HG03108 (cell line): ENCODE results near the gene DUSP3.
"Not testable (repeated sequence)": the region's sequence is repeated elsewhere in the genome, so short reads cannot be mapped to it uniquely, and the experiment has no call there.

Source experiments
- ATAC-seq: cut with Tn5 transposase; IDR thresholded peaks from one replicate; pipeline ENCODE4 v1.9.1; 2021; ENCODE audit warnings: moderate library complexity; ENCODE audit not compliant: unreplicated experiment

Gene DUSP3

DNA sequence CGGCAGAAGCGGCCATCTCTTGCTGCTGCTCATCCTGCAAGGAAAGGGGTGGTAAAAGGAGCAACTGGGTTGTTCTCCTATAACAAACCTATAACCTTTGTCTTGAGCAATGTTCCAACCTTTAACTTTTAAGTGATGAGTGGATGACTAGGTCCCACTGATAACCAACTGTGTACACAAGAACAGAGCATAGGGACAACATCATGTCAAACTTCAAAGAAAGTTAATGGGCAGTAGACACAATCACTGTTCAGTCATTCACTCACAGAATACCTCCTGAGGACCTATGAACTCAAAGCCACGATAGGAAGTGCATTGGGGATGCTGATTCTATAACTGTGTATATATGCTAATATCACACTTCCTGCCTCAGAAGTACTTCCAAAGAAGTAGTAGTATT, 23.1 kb upstream of the DUSP3 start:
- no peak for ATAC-seq

DNA sequence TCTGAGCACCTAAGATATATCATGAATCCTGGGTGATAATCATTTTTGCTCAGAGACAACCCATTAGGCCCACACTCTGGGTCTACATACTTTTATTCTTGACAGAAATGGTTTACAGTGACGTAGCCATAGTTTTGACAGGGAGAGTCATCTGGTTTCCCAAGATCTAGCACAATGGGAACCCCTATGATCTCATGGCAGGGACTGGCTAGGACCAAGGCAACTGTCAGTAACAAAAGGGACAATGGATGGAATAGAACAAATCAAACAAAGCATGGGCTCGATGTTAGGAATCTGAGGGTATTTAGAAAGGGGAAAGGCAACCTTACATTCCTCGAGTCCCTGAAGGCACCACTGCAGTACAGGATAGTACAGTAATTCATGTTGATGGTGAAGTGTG, 22.0 kb upstream of the DUSP3 start:
- no peak for ATAC-seq

DNA sequence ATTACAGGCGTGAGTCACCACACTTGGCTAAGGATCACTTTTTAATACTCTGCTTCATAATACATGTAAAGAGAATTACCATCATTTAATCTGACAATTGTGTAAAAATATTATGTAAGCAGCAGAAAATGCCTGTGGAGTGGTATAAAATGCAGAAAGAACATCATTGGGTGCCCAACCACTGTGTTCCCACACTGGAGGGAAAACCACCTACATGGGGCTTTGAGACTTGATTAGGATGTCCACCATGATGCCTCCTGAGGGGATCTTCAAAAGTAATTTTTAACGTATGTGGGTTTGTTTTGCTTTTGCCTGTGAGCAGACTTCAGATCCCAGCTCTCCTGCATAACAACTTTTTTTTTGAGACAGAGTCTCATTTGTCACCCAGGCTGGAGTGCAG, 20.3 kb upstream of the DUSP3 start:
- ATAC-seq, result no peak

DNA sequence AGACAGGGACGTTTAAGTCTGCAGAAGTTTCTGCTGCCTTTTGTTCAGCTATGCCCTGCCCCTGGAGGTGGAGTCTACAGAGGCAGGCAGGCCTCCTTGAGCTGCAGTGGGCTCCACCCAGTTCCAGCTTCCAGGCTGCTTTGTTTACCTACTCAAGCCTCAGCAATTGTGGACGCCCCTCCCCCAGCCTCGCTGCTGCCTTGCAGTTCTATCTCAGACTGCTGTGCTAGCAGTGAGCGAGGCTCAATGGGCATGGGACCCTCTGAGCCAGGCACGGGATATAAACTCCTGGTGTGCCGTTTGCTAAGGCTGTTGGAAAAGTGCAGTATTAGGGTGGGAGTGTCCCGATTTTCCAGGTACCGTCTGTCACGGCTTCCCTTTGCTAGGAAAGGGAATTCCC, 19.2 kb upstream of the DUSP3 start:
- not testable (repeated sequence) for ATAC-seq

DNA sequence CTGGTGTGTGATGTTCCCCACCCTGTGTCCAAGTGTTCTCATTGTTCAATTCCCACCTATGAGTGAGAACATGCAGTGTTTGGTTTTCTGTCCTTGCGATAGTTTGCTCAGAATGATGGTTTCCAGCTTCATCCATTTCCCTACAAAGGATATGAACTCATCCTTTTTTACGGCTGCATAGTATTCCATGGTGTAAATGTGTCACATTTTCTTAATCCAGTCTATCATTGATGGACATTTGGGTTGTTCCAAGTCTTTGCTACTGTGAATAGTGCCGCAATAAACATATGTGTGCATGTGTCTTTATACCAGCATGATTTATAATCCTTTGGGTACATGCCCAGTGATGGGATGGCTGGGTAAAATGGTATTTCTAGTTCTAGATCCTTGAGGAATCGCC, 13.9 kb upstream of the DUSP3 start:
- not testable (repeated sequence) for ATAC-seq

DNA sequence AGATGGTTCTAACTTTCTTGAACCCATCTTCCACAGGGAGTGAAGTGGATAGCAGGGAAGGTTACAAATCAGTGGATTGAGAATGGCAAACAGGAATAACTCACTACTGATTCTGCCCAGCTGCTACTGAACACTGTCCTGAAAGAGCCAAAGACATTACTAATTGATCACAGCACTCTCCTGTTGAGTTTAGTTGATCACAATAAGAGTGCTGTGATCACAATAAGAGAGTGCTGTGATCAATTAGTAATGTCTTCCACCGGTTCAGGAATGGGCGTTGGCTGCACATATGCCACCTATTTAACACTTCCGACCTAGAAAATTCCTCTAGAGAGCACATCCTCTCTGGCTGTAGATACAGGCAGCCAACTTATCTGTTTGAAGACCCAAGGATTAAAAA, 12.8 kb upstream of the DUSP3 start:
- ATAC-seq, result no peak

DNA sequence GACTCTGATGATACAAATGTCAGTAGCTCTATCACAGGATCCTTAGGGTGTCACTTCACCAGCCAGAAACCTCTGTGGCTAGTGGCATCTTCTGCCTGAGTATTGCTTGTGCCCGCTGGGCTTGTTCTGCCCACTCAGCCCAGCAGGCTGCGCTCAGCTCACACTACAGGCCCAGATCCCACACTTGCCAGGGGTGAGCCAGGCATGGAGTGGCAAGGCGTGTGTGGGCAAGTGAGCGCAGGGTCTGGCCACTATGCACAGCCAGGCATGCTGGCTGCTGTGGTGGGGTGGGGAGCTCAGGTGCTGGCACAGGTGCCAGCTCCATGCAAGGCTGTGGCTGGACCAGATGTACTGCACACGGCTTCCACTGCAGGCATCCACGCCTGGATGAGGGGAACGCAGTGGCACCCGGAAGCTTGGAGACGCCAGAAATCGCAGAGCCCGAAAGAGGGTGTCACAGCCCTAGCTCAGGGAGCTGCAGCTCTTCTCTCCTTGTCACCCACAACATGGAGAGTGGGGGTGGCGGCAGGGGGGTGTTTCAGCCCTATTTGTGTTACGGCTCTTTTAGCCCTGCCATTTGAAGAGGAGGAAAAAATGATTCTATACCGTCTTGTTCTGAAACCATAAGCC, 11.6 kb upstream of the DUSP3 start:
- no peak for ATAC-seq

DNA sequence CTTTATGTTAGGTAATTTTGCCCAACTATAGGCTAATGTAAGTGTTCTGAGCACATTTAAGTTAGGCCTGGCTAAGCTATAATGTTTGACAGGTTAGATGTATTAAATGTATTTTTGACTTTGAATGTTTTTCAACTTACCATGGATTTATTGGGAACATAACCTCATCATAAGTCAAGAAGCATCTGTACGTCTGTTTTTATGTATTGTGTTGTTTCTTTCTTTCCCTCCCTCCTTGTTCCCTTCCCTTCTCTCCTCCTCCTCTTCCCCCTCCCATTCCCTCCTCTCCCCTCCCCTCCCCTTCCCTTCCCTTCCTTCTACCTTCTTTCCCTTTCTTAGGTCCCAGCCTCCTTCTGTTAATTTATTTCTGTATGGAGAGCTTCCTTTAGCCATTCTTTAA, 10.7 kb upstream of the DUSP3 start:
- no peak for ATAC-seq

DNA sequence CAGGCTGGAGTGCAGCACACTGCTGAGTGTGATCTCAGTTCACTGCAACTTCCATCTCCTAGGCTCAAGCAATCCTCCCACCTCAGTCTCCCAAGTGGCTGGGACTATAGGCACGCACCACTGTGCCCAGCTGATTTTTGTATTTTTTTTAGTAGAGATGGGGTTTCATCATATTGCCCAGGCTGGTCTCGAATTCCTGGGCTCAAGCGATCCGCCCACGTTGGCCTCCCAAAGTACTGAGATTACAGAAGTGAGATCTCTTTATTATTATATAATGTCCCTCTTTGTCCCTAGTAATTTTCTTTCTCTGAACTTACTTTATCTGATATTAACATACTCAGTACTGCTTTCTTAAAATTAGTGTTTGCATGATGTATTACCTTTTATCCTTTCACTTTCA, 9.8 kb upstream of the DUSP3 start:
- no peak for ATAC-seq

DNA sequence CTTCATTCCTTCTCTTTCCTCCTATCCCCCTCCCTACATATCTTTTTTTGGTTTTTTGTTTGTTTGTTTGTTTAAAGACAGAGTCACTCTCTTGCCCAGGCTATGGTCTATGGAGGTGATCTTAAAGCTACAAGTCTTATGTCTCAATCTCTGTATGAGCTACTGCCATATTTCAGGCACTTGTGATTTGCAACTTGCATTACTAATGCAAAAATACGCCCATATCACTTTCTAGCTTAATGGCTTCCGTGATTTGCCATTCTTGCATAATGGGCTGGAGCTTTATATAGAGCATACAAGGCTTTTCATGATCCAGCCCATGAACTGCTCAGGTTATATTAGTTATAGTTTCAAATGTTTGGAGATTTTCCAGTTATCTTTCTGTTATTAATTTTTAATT, 9.0 kb upstream of the DUSP3 start:
- ATAC-seq, result no peak

DNA sequence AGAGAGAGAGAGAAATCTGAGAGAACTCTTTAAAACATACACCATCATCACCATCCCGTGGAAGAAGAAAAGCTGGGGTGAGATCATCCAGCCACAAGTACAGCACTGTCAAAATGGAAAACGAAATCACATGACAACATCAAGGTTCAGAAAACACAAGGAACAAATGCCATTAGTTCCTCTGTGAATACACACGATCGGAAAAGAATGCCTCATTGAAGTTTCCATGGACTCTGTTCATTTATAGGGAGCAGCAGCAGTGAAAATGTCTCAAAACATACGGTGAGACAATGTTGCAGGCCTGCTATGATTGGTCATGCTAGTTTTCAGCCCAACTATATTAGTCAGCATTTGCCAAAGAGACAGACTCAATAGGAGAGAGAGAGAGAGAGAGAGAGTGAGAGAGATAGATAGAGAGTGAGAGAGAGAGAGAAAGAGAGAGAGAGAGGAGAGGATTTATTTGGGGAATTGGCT, 5.9 kb upstream of the DUSP3 start:
- ATAC-seq, result no peak

DNA sequence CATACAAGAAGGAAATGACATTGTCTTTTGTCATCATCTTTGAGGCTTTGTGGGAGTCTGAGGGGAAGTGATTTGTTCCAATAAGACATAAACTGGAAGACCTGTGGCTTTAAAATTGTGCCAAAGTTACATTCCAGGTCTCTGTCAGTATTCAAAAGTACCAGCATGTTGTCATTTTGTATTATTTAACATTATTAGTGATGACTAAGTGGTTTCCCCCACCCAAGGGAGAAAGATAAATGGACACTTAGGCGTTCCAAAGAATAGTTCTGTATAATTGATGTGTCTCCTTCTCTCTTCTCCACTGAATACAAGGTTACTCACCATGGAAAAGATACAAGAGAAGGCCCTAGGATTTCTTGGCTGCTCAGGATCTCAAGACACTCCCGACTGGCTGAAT, 5.3 kb upstream of the DUSP3 start:
- no peak for ATAC-seq

DNA sequence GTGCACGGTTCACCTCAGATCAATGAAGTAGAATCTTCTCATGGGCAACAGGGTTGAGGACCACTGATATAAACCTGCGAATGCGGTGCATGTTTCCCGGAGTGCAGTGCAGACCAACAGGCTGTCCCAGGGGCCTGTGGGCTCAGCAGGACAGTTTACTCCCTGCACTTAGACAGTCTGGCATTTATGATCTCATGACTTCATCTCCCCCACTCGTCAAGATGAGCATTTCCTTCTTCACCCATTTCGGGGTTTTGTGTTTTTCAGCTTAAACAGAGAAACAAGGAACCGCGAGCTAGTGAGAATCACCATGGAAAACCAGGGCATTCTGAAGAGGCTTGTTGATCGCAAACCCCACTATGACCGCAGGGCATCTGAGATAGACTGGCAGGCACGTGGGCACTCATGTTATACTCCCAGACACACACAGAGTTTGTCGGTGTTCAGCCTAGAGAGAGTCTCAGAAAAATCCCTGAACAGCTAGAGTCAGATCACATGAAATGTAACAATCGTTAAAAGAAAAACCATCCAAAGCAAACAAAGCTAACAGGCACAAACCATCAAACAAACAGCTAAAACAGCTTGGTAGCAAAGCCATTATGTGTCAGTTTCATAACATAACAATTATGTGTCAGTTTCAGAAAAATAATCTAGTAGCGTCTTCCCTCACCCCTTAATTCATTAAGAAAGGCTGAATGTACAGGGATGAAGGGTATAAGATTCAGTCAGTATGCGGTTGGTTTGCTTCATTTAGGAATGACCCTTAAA, 4.3 kb upstream of the DUSP3 start:
- no peak for ATAC-seq

DNA sequence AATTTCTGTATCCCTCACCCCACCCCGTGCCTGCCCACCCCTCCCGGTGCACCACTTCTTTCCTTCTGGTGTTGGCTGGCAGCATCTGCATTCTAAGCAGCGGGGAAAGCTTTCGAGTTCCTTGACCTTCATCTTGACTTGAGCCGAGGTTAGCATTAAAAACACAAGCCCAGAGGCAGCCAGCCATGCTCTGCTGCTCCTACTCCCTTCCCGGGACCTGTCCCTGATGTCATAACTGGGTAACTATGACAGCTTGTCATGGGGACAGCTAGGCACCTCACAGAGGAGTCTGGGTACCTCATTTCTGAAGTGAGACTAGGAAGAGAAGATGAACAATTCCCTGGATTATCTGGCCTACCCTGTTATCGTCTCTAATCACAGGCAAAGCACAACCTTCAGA, 1.4 kb upstream of the DUSP3 start, which contains the start of gene CFAP97D1:
Gene CFAP97D1, plus strand, starts transcription at position 301 of the 400 bp plus-strand sequence. Its CDS starts 28 bp downstream, at position 329.
- no peak for ATAC-seq

DNA sequence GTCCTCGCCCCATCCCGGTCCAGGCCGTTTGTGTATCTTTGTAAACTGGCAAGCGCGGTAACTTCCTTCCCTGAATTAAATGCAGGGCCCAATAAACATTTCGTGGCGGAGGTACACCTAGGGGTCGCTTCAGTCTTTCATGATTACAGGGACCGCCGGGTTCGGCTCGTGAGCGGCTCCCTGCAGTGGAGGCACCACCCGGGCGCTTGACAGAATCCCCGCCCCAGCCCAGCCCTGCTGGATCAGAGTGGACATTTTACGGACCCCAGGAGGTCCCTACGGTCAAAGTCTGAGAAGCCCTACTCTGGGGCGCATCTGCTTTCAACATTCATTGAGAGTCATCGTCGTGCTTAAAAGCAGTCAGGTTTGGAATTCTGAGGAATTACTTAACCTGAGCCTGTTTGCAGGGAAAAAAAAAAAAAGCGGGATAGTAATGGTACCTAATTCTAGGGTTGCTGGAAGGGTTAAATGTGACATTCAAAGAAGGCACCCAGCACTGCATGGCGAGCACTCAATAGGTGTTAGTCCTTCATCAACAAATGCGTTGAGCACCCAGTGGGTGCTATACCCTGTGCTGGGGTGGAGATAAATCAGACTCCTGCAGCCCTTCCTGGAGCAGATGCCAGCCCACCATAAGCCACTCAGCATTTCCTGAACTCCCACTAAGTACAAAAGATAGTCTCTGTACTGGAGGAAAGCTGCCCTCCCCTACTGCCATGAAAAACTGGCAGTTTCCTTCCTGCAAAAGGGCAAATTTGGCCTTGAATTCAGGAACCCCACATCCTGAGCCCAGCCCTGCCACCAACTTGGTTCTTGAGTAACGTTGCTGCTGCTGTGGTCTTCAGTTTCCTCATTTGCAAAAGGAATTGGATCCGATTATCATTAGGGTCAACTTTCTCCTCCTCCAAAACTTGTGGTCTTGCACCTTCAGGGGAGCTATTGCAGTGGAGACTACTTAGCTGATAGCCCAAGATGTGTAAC, 658 bp upstream of the DUSP3 start:
- ATAC-seq, result peak; percentile 21

DNA sequence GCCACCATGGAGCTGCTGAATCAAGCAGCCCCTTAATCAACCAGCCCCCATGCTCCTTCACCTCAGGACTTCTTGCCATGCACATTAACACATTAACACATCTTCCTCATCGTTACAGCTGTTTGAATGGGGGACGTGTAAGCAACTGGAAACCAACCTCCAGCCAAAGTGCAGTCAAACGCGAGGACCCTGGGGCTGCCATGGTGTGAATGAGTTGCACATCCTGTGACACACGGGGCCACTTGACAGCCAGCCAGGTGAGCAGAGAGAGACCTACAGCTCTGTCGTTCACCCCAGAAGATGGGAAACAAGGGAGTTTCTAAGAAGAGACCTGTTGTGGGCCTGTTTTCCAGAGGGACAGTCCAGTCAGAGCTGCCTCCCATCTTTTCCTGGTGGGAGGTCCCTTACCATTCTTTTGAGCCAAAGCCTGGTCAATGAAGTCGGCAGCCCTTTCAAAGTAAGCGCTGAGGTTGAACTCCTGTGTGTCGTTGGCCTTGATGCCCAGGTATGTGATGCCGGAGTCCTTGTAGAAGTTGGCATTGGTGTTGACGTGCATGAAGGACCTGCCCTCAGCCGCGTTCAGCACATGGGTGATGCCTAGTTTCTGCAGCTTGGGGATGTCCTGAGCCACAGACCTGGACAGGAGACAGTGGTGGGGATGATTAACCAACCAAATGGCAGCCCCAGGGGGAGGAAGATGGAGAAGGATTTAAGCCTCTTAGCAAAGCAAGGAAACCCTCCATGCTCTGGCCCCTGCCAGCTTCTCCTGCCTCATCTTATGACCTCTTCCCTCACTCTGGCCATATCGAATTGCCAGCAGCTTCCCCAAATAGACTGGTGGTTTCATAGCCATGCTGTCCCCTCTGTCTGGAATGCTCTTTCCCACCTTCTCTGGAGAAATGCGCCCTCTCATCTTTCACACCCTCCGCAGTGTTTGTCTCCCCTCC, 4.2 kb downstream of the DUSP3 start:
- no peak for ATAC-seq

DNA sequence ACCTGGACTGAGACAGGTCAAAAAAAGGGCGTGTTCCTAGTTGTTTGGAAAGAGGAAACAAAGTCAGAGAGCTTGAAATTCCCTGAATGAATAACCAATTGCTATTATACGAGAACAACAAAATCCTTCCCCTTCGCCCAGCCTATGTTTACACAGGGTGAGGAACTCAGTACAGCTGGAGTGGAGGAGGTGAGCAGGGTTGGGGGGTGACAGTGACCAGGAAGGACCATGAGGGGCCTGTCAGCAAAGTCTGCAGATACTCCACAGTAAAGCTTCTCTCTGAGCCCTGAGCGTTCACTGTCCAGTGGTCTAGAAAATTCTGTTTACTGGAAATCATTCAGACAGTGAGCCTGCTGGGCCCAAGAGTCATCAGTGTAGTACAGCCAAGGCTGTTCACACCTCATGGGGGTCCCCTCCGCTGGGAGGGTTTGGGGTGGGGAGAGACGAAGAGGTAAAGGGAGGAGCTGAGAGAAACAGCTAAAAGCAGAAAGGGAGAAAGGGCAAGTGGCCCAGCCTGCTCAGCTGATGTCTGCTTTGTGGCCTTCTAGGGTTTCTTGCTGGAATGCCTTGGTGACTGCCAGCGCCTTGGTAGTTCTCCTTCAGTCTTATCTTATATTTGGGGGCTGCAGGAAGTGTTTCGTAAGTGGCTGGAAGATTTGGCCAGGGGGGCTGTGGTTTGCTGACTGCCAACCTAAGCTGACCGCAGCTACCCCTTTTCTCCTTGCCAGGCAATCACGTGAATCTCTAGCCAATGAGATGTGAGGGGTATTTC, 5.7 kb downstream of the DUSP3 start:
- no peak for ATAC-seq

DNA sequence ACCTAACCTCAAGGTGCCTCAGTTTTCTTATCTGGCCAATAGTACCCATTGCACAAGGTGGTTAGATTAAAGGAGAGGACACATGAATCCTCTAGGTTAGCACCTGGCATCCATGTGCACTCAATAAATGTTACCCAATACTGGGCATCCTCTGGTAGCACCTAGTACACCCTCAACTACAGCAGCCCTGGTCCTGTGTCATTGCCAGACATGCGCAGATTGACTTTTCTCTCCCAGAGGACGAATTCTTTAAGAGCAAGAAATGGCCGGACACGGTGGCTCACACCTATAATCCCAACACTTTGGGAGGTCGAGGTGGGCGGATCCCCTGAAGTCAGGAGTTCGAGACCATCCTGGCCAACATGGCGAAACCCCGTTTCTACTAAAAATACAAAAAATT, 7.3 kb downstream of the DUSP3 start:
- no peak for ATAC-seq

DNA sequence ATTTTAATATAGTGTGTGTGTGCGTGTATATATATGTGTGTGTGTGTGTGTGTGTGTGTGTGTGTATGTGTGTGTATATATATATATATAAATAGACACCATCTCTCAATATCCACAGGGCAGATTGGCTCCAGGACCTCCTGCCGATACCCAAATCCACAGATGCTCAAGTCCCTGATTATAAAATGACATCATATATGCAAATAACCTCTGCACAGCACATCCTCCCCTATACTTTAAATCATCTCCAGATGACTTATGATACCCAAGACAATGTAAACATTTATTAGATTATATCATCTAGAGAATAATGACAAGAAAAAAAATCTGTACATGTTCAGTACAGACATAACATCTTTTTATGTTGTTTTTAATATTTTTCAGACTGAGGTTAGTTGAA, 7.8 kb downstream of the DUSP3 start:
- ATAC-seq, result no peak

DNA sequence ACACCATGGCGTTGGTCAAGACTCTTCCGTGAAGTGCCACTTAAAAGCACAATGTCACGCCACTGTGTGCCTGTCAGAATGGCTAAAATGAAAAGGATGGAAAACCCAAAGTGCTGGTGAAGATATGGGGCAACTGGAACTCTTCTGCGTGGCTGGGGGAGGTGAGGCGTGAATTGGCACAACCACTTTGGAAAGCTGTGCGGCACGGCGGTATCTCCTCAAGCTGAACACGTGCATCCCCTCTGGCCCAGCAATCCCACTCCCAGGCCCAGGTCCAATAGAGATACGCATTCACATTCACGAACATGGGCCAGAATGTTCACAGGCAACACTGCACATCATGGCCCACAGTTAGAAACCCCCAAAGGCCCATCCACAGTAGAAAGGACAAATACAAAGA, 8.9 kb downstream of the DUSP3 start:
- ATAC-seq, result no peak
